GM18517 (cell line): Measurements from ENCODE around the gene SH3RF3.

ENCODE experiments used
- ATAC-seq: cut with Tn5 transposase; IDR thresholded peaks from one replicate; pipeline ENCODE4 v1.9.1; 2021; ENCODE audit warnings: mild to moderate bottlenecking, moderate library complexity; ENCODE audit not compliant: unreplicated experiment

The SH3RF3 gene

GRCh38 chr2:109422758-109423500 is 293.9 kb downstream of the SH3RF3 start:
- no peak for ATAC-seq

DNA sequence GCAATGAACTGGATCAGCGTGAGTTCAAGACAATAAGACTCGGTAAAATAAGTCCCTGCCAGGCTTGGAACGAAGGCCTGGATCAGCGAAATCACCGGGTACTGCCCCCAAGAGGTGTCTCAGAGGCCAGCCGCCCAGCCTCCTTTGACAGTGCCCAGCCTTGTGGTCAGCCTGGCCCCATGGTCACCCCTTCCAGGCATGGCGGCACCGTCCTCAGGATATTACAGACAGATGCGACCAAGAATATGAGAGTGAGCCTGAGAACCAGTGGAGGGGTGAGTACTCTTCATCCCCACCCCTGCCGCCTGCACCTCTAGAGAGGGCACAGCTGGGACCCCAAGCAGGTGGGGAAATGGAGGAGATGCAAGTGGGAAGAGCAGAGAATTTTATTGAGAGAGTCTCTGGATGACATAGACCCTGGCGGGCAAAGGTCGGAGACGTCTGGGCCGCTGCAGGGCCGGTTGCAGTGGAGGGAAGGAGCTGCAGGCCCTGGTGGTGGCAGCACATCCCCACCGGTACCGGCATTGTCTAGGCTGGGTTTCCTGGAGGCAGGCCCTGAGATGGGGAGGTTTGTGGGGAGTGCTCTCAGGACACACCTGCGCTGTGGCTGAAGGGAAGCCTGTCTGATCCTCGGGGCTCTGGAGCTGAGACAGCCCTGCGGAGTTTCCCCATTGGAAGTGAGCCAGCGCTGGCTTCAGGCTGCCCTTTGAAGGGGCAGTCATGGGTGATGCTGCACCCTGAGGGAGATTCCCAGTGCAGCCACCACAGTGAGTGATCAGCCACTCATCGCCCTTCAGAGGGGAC is 294.8 kb downstream of the SH3RF3 start:
- ATAC-seq, result no peak

- no peak for ATAC-seq
These were observed 296.4 kb downstream of the SH3RF3 start for GRCh38 chr2:109425411-109425810.

GRCh38 chr2:109427661-109428091 is 298.7 kb downstream of the SH3RF3 start:
- no peak for ATAC-seq

GRCh38 chr2:109428281-109428680 is 299.3 kb downstream of the SH3RF3 start:
- no peak for ATAC-seq

DNA sequence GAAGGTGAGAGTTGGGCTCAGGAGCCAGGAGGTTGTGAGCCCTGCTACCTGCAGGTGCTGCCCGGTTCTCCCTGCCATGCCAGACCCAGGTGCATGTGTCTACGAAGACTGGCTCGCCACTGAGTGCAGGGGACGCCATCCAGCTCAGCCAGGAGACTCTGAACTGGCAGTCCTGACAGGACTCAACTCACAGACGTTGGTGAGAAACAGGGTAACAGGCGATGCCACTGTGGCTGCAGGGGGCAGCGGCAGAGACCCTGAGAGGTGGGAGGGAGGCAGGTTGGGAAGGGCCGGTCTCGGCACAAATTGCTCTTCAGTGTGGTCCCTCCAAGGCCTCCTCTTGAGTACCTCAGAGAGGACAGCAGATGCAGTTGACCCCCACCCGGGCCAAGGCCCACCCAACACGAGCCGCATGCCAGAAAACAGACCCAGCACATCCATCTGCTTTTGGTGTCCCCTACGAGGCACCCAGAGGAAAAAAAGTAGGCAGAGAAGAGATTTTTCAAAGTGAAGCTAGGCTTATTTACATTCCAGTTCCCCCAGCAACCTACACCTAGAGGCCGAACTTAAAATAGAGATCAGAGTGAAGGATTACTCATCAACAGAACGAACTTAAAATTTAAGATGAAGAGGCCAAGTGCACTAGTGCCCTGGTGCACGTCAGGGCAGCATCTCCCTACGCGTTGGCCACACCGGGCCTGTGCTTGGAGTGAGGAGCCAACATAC is 300.0 kb downstream of the SH3RF3 start:
- ATAC-seq, result no peak

DNA sequence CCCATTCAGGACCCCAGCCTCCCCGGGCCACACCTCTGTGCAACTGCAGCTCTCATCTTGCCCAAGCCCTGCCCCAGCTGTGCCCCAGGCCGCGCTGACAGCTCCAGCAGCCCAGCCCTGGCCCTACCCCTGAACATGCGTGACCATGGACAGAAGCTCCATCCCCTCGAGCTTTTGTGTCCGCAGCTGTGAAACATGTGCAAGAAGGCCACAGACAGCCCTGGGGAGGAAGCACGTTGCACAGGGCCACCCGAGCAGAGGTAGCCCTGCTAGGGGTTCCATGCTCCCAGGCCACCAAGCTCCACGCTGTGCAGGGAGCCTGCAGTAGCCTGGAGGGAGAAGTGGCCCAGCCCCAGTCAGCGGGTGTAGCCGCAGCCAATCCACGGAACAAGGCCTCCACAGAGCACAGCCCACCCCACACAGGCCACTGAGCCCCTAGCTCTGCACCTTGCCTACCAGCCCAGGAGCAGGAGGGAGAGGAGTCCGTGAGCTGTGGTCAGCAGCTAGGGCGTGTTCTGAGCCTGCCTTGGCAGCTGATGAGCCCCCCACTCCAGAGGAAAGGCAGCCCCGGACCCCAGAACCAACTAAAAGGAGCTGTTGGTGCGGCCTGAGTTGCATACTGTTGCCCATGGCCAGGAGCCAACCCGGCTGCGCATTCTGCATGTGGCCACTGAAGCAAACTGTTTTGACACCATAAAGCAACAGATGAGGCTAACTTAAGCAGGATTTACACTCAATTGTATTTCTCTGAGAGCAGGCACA is 300.7 kb downstream of the SH3RF3 start:
- ATAC-seq, result no peak

DNA sequence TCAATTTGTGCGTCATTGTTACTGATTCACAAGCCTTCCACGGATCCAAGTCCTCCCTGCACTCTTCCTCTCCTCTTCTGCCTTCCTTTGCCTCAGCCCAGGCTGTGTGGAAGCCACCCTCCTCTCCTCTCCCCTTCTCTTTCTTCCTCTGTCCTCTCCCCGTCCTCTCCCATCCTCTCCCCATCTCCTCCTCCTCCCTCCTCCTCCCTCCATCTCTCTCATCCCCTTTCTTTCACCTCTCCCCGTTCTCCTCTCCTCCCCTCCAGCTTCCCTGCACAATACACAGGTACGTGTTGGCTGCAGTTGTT is 301.3 kb downstream of the SH3RF3 start:
- ATAC-seq, result no peak

DNA sequence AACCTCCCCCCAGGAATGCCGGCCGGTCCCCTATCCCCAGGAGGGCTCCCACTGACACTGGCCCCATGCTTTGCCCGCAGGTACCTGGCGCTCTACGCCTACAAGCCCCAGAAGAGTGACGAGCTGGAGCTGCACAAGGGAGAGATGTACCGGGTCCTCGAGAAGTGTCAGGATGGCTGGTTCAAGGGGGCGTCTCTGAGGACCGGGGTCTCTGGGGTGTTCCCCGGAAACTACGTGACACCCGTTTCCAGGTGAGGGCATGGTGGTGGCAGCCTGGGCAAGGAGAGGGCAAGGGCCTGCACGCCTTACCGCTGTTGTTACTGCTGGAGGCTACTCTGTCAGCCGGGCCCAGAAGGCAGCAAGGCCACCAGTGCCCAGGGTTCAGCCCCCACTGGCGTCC is 303.4 kb downstream of the SH3RF3 start:
- ATAC-seq, result no peak

GRCh38 chr2:109433486-109433885 is 304.5 kb downstream of the SH3RF3 start:
- no peak for ATAC-seq

DNA sequence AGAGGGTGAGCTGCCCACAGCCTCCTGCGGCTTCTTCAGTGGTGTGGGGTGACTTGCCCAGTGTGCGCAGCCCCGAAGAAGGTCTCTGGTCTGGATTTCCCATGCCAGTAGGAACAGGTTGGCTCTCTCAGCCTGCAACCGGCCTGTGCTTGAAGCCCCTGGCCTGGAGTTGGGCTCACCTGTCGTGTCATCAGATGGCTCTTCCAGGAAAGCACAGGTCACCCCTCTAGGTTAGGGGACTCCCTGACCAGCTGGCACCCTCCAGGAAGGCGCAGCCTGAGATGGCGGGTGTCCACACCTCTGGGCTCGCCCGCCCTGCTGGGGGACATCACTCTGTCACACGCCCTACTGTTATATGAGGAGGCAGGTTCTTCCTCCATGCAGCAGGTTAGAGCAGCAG is 304.9 kb downstream of the SH3RF3 start:
- ATAC-seq, result no peak

- ATAC-seq, result no peak
These were observed 305.3 kb downstream of the SH3RF3 start for GRCh38 chr2:109434351-109434750.

DNA sequence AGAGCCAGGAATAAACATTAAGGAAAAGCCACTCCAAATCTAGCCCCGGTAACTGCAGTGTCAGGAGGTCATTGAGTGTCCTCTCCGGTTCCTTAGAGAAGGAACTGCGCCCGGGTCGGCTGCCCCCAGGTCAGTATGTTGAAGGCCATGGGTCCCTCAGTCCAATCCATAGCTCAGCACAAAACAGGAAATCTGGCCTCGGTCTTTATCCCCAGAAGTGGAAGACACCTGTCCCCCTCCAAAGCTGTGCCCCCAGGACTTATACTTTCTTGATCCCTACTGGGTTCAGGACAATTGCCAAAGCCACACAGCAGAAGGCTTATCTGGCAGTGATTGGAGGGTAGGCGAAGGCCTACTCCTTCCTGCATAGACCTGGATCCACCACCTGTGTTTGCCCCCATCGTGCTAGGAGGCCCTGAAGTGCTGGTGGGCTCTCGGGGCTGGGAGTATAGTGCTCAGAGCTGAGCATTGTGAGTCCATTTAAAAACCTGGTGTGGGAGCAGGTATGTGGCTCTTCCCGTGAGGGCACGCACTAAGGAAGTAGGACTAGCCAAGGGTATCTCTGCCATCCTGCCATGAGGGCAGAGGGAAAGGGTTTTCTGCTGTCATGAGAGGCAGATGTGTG is 306.2 kb downstream of the SH3RF3 start:
- ATAC-seq, result no peak

DNA sequence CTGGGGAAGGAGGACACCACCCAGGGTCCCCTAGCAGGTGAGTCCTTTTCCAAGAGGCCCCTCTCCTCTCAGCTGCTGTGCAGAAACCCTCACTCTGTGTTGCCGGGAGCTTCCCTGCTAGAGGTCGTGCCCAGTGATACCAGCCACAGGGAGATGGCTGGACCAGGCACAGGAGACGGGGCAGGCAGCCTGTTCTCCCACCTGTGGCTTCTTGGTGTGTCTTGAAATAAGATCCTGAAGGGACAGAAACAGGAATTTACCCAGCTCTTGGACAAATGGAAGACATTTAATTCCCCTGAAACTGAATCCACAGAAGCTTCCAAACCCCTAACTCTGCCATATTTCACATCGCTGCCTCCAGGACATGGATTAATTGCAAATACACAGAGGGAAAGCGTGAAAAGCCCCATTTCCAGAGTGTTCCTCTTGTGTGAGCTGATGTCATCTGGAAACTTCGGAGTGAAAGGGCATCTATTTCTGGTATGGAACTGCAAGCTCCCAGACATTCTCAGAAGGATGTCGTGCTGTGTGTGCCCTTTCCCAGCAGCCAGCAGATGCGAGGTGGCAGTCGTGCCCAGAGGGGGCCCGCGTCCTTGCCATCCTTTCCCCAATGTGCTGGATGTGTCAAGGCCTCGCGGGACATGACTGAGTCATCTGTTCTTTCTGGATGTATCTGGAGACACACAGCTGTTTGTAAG is 307.0 kb downstream of the SH3RF3 start:
- no peak for ATAC-seq

GRCh38 chr2:109436610-109437225 is 307.7 kb downstream of the SH3RF3 start:
- ATAC-seq, result no peak

DNA sequence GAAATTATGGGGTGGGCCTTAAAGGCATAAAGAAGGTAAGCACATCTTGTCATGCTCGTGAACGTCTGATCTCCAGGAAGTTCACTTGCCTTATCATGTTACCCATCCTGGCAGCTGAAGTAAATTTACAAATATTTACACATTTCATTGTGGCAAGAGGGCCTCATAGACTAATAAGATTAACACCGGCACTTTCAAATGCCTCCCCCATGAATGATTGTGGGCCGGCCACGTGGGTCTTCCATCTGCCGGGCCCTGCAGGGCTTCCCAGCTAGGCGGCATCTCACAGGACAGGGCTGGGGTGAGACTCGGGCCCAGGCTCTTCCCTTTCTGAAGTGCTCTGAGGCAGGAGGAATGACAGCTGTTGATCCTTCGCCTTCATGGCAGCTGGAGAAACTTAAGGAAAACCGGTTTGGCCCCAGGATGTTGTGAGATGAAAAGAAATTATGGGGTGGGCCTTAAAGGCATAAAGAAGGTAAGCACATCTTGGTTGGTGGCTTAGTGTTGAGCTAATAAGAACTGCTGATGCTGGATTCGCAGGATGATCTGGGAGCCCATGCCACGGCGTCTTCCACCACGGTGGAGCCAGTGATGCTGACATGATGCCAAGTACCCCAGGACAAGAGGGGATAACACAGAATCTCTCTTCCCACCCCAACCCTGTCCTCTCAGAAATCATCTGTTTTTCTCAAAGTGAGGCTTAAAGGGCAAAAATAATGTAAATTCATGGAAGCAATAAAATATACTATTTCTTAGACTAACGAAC is 308.5 kb downstream of the SH3RF3 start:
- no peak for ATAC-seq

DNA sequence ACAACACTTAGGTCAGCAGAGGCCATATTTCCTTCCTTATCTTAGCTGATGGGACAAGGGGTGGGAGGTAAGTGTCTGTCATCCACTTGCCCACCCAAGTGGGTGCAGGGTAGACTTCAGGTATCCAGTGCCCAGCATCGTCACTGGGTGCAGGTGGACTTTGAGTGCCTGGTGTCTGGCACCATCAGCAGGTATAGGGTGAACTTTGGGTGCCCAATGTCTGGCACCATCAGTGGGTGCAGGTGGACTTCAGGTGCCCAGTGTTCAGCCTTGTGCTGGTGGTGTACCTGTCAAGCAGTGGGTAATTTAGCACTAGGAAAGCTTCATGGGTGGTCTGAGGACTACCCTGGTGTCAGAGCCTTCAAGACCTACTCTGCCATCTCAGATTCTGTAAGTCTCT is 309.1 kb downstream of the SH3RF3 start:
- no peak for ATAC-seq

DNA sequence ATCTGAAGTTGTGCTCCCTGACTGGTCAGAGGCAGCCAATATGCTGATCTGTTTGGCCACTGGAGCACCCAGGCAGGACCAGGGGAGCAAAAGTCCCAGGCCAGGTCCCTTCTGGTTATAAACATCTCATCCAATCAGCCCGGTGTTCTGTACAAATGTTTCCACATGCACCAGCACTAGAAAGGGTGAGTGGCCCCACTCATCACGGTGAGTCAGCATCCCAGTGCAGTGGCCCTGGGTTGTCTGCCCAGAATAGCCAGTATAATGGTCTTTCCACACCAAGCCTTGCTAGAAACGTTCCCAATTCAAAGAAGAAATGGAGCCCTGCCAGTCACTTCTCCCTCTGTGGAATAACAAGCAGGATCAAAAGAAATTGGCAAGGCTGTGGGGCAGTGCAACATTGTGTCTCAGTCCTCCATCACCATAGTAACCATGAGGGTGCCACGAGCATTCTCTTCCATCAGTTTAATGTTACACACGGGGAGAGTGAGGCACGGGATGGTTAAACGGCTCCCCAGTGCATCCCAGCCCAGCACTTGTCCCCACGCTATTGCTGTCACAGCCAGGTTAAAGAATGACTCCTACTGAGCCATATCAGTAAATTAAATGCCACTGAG is 309.9 kb downstream of the SH3RF3 start:
- ATAC-seq, result no peak
